Ishikawa (cell line): ENCODE results near the gene RAB12.

Experiments
- CEBPB ChIP-seq: IDR thresholded peaks from 2 replicates; pipeline ENCODE4 v1.6.1; 2012
- CREB1 ChIP-seq: IDR thresholded peaks from 2 replicates; pipeline ENCODE4 v1.6.1; 2012; ENCODE audit warnings: low read depth
- EGR1 ChIP-seq: IDR thresholded peaks from 2 replicates; pipeline ENCODE4 v1.6.1; 2012
- EP300 ChIP-seq: IDR thresholded peaks from 2 replicates; pipeline ENCODE4 v1.6.1; 2012; ENCODE audit warnings: borderline replicate concordance
- FOXM1 ChIP-seq: IDR thresholded peaks from 2 replicates; pipeline ENCODE4 v1.6.1; 2012; ENCODE audit warnings: low read depth, borderline replicate concordance
- NFIC ChIP-seq: IDR thresholded peaks from 2 replicates; pipeline ENCODE4 v1.6.1; 2012
- RAD21 ChIP-seq: IDR thresholded peaks from 2 replicates; pipeline ENCODE4 v1.6.1; 2012; ENCODE audit warnings: low read depth
- TAF1 ChIP-seq: IDR thresholded peaks from 2 replicates; pipeline ENCODE4 v1.6.1; 2012; ENCODE audit warnings: low read depth, mild to moderate bottlenecking
- TCF12 ChIP-seq: IDR thresholded peaks from 2 replicates; pipeline ENCODE4 v1.6.1; 2012; ENCODE audit warnings: low read depth
- TEAD4 ChIP-seq: IDR thresholded peaks from 2 replicates; pipeline ENCODE4 v1.6.1; 2012
- YY1 ChIP-seq: IDR thresholded peaks from 2 replicates; pipeline ENCODE4 v1.6.1; 2012; ENCODE audit warnings: low read depth
- ZBTB7A ChIP-seq: IDR thresholded peaks from 2 replicates; pipeline ENCODE4 v1.6.1; 2012; ENCODE audit warnings: low read depth
- TF ChIP-seq, protein P1 (sequence below): IDR thresholded peaks from 2 replicates; pipeline ENCODE4 v1.6.1; 2012
- TF ChIP-seq, protein P2 (sequence below): IDR thresholded peaks from 2 replicates; pipeline ENCODE4 v1.6.1; 2012; ENCODE audit warnings: low read depth, mild to moderate bottlenecking
- TF ChIP-seq, protein P3 (sequence below): IDR thresholded peaks from 2 replicates; pipeline ENCODE4 v1.6.1; 2012

Gene RAB12

DNA sequence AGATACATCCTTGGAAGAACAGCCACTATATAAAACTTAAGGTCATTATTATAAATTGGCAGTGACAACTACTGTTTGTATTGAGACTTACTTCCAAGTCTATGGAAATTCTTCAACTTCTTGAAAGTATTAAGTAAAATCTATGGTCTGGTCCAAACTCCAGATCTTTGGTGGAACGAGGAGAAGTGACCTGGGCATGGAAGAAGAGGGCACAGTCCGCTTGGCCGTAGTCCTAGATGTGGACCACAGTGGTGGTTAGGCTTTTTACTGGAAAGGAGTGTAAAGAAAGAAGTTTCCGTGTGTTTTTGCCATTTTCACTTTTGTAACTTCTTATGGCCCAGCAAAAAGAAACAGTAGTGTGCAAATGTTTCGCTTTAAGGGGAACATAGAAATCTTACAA is 9.8 kb downstream of the RAB12 start:
- TF ChIP-seq EP300 = no peak
- TF ChIP-seq ZBTB7A = no peak
- TF ChIP-seq, protein P1, sequence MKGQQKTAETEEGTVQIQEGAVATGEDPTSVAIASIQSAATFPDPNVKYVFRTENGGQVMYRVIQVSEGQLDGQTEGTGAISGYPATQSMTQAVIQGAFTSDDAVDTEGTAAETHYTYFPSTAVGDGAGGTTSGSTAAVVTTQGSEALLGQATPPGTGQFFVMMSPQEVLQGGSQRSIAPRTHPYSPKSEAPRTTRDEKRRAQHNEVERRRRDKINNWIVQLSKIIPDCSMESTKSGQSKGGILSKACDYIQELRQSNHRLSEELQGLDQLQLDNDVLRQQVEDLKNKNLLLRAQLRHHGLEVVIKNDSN = no peak
- TF ChIP-seq TCF12 = no peak
- TF ChIP-seq TEAD4 = no peak
- TF ChIP-seq NFIC = no peak
- no peak for TF ChIP-seq EGR1
- TF ChIP-seq, protein P2, sequence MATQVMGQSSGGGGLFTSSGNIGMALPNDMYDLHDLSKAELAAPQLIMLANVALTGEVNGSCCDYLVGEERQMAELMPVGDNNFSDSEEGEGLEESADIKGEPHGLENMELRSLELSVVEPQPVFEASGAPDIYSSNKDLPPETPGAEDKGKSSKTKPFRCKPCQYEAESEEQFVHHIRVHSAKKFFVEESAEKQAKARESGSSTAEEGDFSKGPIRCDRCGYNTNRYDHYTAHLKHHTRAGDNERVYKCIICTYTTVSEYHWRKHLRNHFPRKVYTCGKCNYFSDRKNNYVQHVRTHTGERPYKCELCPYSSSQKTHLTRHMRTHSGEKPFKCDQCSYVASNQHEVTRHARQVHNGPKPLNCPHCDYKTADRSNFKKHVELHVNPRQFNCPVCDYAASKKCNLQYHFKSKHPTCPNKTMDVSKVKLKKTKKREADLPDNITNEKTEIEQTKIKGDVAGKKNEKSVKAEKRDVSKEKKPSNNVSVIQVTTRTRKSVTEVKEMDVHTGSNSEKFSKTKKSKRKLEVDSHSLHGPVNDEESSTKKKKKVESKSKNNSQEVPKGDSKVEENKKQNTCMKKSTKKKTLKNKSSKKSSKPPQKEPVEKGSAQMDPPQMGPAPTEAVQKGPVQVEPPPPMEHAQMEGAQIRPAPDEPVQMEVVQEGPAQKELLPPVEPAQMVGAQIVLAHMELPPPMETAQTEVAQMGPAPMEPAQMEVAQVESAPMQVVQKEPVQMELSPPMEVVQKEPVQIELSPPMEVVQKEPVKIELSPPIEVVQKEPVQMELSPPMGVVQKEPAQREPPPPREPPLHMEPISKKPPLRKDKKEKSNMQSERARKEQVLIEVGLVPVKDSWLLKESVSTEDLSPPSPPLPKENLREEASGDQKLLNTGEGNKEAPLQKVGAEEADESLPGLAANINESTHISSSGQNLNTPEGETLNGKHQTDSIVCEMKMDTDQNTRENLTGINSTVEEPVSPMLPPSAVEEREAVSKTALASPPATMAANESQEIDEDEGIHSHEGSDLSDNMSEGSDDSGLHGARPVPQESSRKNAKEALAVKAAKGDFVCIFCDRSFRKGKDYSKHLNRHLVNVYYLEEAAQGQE = no peak
- no peak for TF ChIP-seq TAF1
- no peak for TF ChIP-seq FOXM1
- no peak for TF ChIP-seq RAD21

DNA sequence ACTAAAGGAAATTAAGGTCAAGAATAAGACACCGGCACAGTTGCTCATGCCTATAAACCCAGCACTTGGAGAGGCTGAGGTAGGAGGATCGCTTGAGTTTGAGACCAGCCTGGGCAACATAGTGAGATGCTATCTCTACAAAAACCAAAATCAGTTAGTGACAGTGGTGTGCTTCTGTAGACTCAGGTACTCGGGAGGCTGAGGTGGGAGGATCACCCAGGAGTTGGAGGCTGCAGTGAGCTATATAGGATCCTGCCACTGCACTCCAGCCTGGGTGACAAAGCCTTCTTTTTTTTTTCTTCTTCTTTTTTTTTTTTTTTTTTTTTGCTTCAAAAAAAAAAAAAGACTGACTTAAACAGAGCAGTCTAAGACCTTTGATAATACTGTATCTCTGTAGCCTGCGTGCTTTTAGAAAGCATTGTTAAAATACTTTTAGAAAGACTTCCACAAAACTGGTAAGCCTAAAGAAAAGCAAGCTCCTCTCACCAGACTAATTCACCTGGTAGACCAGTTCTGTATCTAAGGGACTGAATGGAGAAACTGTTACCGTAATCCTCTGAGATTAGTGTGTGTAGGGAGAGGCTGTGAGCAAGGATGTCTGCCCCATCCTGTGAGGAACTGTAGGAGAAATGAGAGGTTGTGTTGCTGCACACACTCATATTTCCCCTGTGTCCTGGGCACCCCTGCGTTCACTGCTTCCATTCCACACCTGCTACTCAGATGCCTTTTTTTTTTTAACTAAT is 10.8 kb downstream of the RAB12 start:
- TF ChIP-seq TAF1 = no peak
- TF ChIP-seq, protein P1 = no peak

DNA sequence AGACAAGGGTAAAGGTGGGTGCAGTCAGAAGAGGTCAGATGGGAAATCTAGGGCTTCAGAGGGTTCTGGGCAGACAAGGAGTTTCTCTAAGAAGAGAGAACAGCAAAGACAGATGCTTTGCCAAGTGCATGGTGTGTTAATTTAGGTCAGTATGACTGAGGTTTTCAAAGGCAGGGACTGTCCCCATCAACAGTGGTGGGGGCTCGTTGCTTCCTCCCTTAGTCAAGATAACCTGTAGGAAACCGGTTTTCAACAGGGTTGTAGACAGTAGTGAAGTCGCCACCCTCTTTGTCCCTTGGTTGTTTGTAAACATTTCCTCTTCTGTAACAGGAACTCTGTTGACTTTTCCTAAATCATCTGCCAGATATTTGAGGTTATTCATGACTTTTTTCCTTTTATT is 11.6 kb downstream of the RAB12 start:
- TF ChIP-seq TEAD4 (no peak), CREB1 (no peak), TAF1 (no peak), RAD21 (no peak), YY1 (no peak), ZBTB7A (no peak), EP300 (no peak), NFIC (no peak), TCF12 (no peak), EGR1 (no peak), FOXM1 (no peak)
- TF ChIP-seq, protein P2 = no peak

DNA sequence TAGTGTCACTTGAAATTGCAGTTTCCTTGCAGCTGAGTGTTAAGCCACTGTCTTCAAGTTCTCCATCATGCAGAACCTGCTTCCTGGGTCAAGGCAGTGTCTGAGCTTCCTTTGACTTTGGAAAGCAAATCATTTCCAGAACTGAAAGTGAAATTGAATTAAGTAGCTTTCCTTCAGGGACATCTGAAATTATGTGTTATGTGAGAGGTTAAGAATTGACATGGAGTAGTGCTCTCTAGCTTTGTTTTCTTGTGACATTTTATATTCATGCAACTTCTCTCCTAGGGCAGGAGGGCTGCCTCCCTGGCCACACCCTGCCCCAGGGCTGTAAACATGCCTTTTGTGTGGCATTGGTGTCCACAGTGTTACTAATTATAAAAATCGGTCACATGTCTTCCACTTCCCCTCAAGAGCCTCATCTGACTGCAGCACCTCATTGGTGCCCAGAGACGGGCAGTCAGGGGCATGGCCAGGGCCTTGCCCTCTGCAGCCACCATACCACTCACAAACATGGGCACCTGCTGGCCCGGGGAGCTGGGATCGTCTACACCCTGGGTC is 14.4 kb downstream of the RAB12 start:
- no peak for TF ChIP-seq NFIC
- no peak for TF ChIP-seq CEBPB
- TF ChIP-seq, protein P2 = no peak
- TF ChIP-seq TEAD4 = no peak
- TF ChIP-seq, protein P3, sequence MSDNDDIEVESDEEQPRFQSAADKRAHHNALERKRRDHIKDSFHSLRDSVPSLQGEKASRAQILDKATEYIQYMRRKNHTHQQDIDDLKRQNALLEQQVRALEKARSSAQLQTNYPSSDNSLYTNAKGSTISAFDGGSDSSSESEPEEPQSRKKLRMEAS = no peak
- no peak for TF ChIP-seq FOXM1
- no peak for TF ChIP-seq CREB1
- no peak for TF ChIP-seq TAF1
- TF ChIP-seq RAD21 = no peak
- TF ChIP-seq EGR1 = no peak
- no peak for TF ChIP-seq EP300
- TF ChIP-seq ZBTB7A = no peak

DNA sequence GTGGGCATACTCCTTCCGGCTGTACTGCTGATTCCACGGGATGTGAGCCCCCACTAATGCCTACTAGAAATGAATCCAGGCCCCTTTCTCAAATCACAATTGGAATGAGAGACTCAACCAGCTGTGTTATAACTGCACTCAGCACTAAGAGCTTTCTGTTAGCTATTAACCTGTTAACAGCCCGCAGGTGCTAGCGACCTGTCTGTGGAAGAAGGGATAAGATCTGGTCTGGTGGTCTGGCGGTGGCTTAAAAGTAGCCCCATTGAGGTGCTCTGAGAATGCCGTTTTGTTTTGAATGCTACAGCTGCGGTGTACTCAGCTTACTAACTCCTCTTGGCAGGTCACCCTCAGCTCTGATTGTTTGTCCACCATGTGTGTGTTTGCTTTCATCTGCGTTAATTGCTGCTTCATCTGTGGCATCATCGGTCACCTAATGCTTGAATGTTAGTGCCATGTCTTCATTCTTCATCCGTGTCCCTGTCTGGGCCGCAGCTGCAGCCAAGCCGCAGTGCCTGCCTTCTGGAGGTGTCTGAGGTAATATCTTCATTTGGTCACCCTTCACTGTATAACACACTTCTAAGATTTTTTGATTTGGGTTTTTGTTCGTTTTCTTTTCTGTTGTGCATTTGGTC is 16.3 kb downstream of the RAB12 start:
- no peak for TF ChIP-seq CREB1
- TF ChIP-seq, protein P2 = no peak
